T-helper 17 cell (primary cell): ENCODE data around the gene TGIF2. TPM values are rescaled to one million over a fixed set of nuclear protein-coding genes. Genes with fewer than 3 reads are reported as not detected.
"Not testable (repeated sequence)": the region's sequence is repeated elsewhere in the genome, so short reads cannot be mapped to it uniquely, and the experiment has no call there.

Source experiments
- ATAC-seq: fragments of 150-1000 bp; cut with Tn5 transposase; 2 replicates; pipeline ENCODE4 v1.10.0; 2021; ENCODE audit warnings: mild to moderate bottlenecking, moderate library complexity
- DNase-seq, 3 donors: peaks; one replicate each; pipeline versions ENCODE4 v3.0.0 to v3.0.0-alpha.2; 2020 to 2021
- H3K9me3 ChIP-seq: one replicate; pipeline ENCODE4 v1.7.0; 2013; ENCODE audit warnings: low read length, mild to moderate bottlenecking; ENCODE audit not compliant: control insufficient read depth, poor library complexity, severe bottlenecking
- H3K27ac Mint-ChIP-seq: one replicate; pipeline ENCODE4 v1.8.0; 2022; ENCODE audit warnings: mild to moderate bottlenecking, moderate library complexity, mixed read lengths
- H3K27me3 Mint-ChIP-seq: one replicate; pipeline ENCODE4 v1.8.0; 2022; ENCODE audit warnings: mixed read lengths
- H3K36me3 Mint-ChIP-seq: one replicate; pipeline ENCODE4 v1.8.0; 2022; ENCODE audit warnings: low read depth, mixed read lengths
- H3K4me1 Mint-ChIP-seq: one replicate; pipeline ENCODE4 v1.8.0; 2022; ENCODE audit warnings: mild to moderate bottlenecking, mixed read lengths
- H3K4me3 Mint-ChIP-seq: one replicate; pipeline ENCODE4 v1.8.0; 2022; ENCODE audit warnings: mild to moderate bottlenecking, moderate library complexity, mixed read lengths
- total RNA-seq, 4 donors: library from RNA in 2 of 4; stranded (reverse) in 2 of 4; gene quantifications; one replicate each; pipeline ENCODE4 v1.2.3 and lab custom pipeline; 2022 to 2026

Gene TGIF2
- total RNA-seq, 2 donors from 2014 or later = 32.8 to 38.5 TPM

GRCh38 chr20:36550790-36551299 is 22.6 kb upstream of the TGIF2 start:
- no peak for DNase-seq
- no peaks in the 10 kb centered on the region for H3K36me3 Mint-ChIP-seq
- H3K4me3 Mint-ChIP-seq = no peak overlapping the region
- ATAC-seq = no peak
- H3K27me3 Mint-ChIP-seq = no peaks in the 10 kb centered on the region
- H3K4me1 Mint-ChIP-seq = peaks cover 7% of the 10 kb centered on the region
- no peaks in the 10 kb centered on the region for H3K9me3 ChIP-seq
- no peak overlapping the region for H3K27ac Mint-ChIP-seq

DNA sequence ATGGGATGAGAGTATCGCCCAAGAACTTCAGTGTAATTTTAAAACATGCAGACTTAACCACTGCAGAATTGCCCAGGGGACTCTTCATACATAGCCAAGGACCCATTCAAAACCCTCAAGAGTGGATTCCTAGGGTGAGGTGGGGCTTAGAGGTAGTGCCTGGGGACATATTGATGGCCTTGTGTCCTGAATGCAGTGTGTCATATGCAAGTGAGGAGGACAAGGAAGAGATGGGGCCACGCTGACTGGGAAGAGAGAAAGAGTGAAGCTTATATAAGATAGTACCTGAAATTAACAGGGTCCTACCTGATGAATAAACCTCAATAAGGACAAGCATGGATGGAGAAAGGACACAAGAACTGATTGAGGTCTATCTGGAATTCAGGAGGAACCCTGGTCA is 18.1 kb upstream of the TGIF2 start:
- ATAC-seq (no peak), DNase-seq (no peak)
- Mint-ChIP-seq H3K4me1 (peaks cover 13% of the 10 kb centered on the region), H3K27me3 (no peaks in the 10 kb centered on the region), H3K27ac (no peak overlapping the region), H3K36me3 (no peaks in the 10 kb centered on the region), H3K4me3 (no peak overlapping the region)
- no peaks in the 10 kb centered on the region for H3K9me3 ChIP-seq

- DNase-seq = no peak
- ATAC-seq = no peak
- peaks cover 3% of the 10 kb centered on the region for H3K4me1 Mint-ChIP-seq
- H3K36me3 Mint-ChIP-seq = no peaks in the 10 kb centered on the region
- H3K27me3 Mint-ChIP-seq = no peaks in the 10 kb centered on the region
- no peak overlapping the region for H3K4me3 Mint-ChIP-seq
- no peak overlapping the region for H3K27ac Mint-ChIP-seq
- peaks cover 4% of the 10 kb centered on the region for H3K9me3 ChIP-seq
These were observed 10.7 kb upstream of the TGIF2 start for GRCh38 chr20:36562724-36563123.

- Mint-ChIP-seq H3K36me3 (no peaks in the 10 kb centered on the region), H3K27ac (no peak overlapping the region), H3K4me1 (peaks cover 3% of the 10 kb centered on the region), H3K4me3 (no peak overlapping the region), H3K27me3 (no peaks in the 10 kb centered on the region)
- no peak for ATAC-seq
- peaks cover 4% of the 10 kb centered on the region for H3K9me3 ChIP-seq
- no peak for DNase-seq
These were observed 10.0 kb upstream of the TGIF2 start for GRCh38 chr20:36563374-36563773.

DNA sequence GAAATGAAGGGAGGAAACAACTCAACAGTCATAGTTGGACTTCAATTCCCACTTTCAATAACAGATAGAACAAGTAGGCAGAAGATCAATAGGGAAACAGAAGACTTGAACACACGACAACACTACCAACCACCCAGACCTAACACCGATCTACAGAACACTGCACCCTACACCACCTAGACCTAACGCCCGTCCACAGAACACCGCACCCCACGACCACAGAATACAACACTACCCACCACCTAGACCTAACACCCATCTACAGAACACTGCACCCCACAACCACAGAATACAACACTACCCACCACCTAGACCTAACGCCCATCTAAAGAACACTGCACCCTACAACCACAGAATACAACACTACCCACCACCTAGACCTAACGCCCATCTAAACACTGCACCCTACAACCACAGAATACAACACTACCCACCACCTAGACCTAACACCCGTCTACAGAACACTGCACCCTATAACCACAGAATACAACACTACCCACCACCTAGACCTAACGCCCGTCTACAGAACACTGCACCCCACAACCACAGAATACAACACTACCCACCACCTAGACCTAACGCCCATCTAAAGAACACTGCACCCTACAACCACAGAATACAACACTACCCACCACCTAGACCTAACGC is 9.2 kb upstream of the TGIF2 start:
- not testable (repeated sequence) for H3K27me3 Mint-ChIP-seq, H3K4me1 Mint-ChIP-seq, DNase-seq, ATAC-seq, H3K36me3 Mint-ChIP-seq, H3K27ac Mint-ChIP-seq, H3K9me3 ChIP-seq, H3K4me3 Mint-ChIP-seq

GRCh38 chr20:36564726-36565121 is 8.7 kb upstream of the TGIF2 start:
- ATAC-seq, H3K4me1 Mint-ChIP-seq, H3K27ac Mint-ChIP-seq, DNase-seq, H3K9me3 ChIP-seq, H3K4me3 Mint-ChIP-seq, H3K36me3 Mint-ChIP-seq, H3K27me3 Mint-ChIP-seq: not testable (repeated sequence)

DNA sequence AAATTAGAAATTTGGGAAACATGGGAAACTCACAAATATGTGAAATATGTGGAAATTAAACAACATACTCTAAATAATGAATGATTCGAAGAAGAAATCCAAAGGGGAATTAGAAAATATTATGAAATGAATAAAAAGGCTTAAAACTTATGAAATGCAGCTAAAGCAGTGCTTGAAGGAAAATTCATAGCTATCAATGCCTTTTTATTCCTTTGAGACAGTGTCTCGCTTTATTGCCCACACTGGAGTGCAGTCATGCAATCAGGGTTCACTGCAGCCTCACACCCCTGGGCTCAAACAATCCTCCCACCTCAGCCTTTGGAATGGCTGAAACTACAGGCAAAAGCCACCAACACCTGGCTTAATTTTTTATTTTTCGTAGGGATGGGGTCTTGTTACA is 7.9 kb upstream of the TGIF2 start:
- ATAC-seq (no peak), DNase-seq (no peak)
- Mint-ChIP-seq H3K4me1 (peaks cover 3% of the 10 kb centered on the region), H3K36me3 (no peaks in the 10 kb centered on the region), H3K27me3 (no peaks in the 10 kb centered on the region), H3K27ac (no peak overlapping the region), H3K4me3 (no peak overlapping the region)
- H3K9me3 ChIP-seq = peaks cover 4% of the 10 kb centered on the region

DNA sequence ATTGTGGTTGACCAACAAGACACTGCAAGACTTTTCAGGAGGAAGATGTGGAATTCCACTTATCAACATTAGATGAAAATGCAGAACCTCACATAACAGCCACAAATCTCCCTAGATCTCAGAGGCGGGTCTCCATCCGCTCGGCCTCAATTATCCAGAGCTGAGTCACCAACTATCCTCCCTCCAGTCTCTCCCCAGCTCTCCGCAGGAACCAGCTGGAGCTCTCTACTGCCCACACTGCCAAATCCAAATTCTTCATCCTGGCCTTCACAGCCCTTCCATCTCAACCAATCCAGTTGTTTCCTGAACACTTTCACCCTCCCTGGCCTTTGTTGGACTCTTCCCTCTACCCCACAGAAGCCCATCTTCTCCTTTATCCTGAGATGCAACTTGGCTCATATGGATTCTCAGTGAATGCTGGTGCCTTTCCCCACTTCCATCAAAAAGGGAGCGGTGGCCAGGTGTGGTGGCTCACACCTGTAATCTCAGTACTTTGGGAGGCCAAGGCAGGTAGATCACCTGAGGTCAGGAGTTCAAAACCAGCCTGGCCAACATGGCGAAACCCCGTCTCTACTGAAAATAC is 3.5 kb upstream of the TGIF2 start:
- peaks cover 4% of the 10 kb centered on the region for H3K9me3 ChIP-seq
- ATAC-seq (no peak), DNase-seq (no peak)
- Mint-ChIP-seq H3K27me3 (no peaks in the 10 kb centered on the region), H3K4me1 (peaks cover 14% of the 10 kb centered on the region), H3K36me3 (peaks cover 3% of the 10 kb centered on the region), H3K27ac (peak overlapping the region; percentile 76), H3K4me3 (no peak overlapping the region)

- Mint-ChIP-seq H3K4me1 (peaks cover 28% of the 10 kb centered on the region), H3K4me3 (peak overlapping the region; percentile 90), H3K27ac (peak overlapping the region; percentile 96), H3K27me3 (no peaks in the 10 kb centered on the region), H3K36me3 (peaks cover 3% of the 10 kb centered on the region)
- ATAC-seq (no peak), DNase-seq (no peak)
- H3K9me3 ChIP-seq = no peaks in the 10 kb centered on the region
These were observed 1.6 kb upstream of the TGIF2 start for GRCh38 chr20:36571564-36572504.

DNA sequence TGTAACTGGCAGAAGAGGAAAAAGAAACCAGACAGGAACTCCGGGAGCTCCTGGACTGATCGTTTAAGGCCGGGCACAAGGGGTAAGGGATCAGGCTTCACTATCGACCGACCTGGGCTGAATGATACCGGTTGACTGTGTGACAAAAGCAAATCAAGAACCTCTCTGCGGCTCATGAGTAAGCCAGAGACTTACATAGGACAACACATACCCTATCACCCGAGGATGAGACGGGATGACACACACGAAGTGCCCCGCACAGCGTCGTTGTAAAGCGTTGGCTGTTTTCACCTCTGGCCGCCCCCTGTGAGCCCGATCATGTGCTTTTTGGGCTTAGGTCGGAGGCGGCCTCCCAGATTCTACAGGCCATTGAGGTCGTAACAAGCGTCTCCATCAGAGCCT is 695 bp upstream of the TGIF2 start:
- ATAC-seq (peak; percentile 61), DNase-seq (peak; percentile 30 to 44 (median 33))
- Mint-ChIP-seq H3K36me3 (peaks cover 3% of the 10 kb centered on the region), H3K27me3 (no peaks in the 10 kb centered on the region), H3K27ac (peak overlapping the region; percentile 96), H3K4me3 (peak overlapping the region; percentile 90), H3K4me1 (peaks cover 28% of the 10 kb centered on the region)
- no peaks in the 10 kb centered on the region for H3K9me3 ChIP-seq

GRCh38 chr20:36573798-36574365 is 485 bp downstream of the TGIF2 start:
- Mint-ChIP-seq H3K27ac (peak overlapping the region; percentile 97), H3K27me3 (no peaks in the 10 kb centered on the region), H3K36me3 (peaks cover 3% of the 10 kb centered on the region), H3K4me1 (peaks cover 28% of the 10 kb centered on the region), H3K4me3 (peak overlapping the region; percentile 98)
- H3K9me3 ChIP-seq = no peaks in the 10 kb centered on the region
- ATAC-seq = no peak
- DNase-seq = peak; percentile 35 to 43 (median 35)

- peaks cover 28% of the 10 kb centered on the region for H3K4me1 Mint-ChIP-seq
These were observed 1.2 kb downstream of the TGIF2 start for GRCh38 chr20:36574366-36575135.

More at GRCh38 chr20:36574366-36575135, 1.2 kb downstream of the TGIF2 start:
- Mint-ChIP-seq H3K36me3 (peaks cover 3% of the 10 kb centered on the region), H3K27me3 (no peaks in the 10 kb centered on the region), H3K27ac (peak overlapping the region; percentile 97), H3K4me3 (peak overlapping the region; percentile 98)
- H3K9me3 ChIP-seq = no peaks in the 10 kb centered on the region
- ATAC-seq (peak; percentile 24), DNase-seq (peak; percentile 29 to 32 (median 31))
